IMR-90 (cell line): ENCODE data around the gene WDR1. TPM values are rescaled to one million over a fixed set of nuclear protein-coding genes. Genes with fewer than 3 reads are reported as not detected.

Source experiments
- ATAC-seq: fragments of 200-7000 bp; cut with Tn5 transposase; 2 replicates; pipeline ENCODE4 v1.9.1; 2020; ENCODE audit warnings: low read depth, mild to moderate bottlenecking, moderate library complexity
- BruUV-seq: library from RNA; stranded (reverse); fragments of 400-500 nt; replicated peaks from 2 replicates; lab custom pipeline; 2021; lab: Mats Ljungman, UMichigan
- CTCF ChIA-PET: fragments of 300-600 bp; formaldehyde crosslinking; extraction: SDS; loops from one replicate; lab custom pipeline; 2021; ENCODE audit warnings: antibody characterized with exemption; lab: Yijun Ruan, JAX
- POLR2A ChIA-PET: fragments of 300-600 bp; sonication (Branson Sonifier 250); formaldehyde crosslinking; loops from one replicate; lab custom pipeline; 2022; ENCODE audit warnings: antibody characterized with exemption; ENCODE audit not compliant: unreplicated experiment; lab: Charles Lee
- DNase-seq: peaks from one replicate; pipeline ENCODE4 v3.0.0; 2013
- H2AFZ ChIP-seq: replicated peaks from 2 replicates; pipeline ENCODE3; 2013; ENCODE audit warnings: low read length, mild to moderate bottlenecking; ENCODE audit not compliant: poor library complexity
- H2AK5ac ChIP-seq: 2 replicates; pipeline ENCODE4 v1.6.1; 2013; ENCODE audit warnings: low read depth, low read length, inconsistent platforms
- H2AK9ac ChIP-seq: replicated peaks from 2 replicates; pipeline ENCODE3; 2013; ENCODE audit warnings: mild to moderate bottlenecking, low read depth, low read length, moderate library complexity; ENCODE audit not compliant: poor library complexity
- H2BK120ac ChIP-seq: 2 replicates; pipeline ENCODE4 v1.6.1; 2013; ENCODE audit warnings: low read depth, low read length, inconsistent platforms
- H2BK15ac ChIP-seq: 3 replicates; pipeline ENCODE4 v1.6.1; 2013; ENCODE audit warnings: low read depth, low read length, inconsistent platforms
- H2BK20ac ChIP-seq: 2 replicates; pipeline ENCODE4 v1.6.1; 2013; ENCODE audit warnings: low read depth, mild to moderate bottlenecking, inconsistent platforms, low read length, moderate library complexity
- H2BK5ac ChIP-seq: 2 replicates; pipeline ENCODE4 v1.6.1; 2013; ENCODE audit warnings: mild to moderate bottlenecking, low read depth, low read length, inconsistent platforms; ENCODE audit not compliant: poor library complexity, severe bottlenecking
- H3K14ac ChIP-seq: replicated peaks from 2 replicates; pipeline ENCODE4 v1.6.1; 2013; ENCODE audit warnings: low read depth, low read length, inconsistent platforms
- H3K18ac ChIP-seq: 2 replicates; pipeline ENCODE4 v1.6.1; 2013; ENCODE audit warnings: low read depth, low read length, control low read depth
- H3K23ac ChIP-seq: 2 replicates; pipeline ENCODE4 v1.6.1; 2013; ENCODE audit warnings: low read depth, low read length, inconsistent platforms
- H3K27ac ChIP-seq: 2 replicates; pipeline ENCODE4 v1.5.1; 2013; ENCODE audit warnings: mild to moderate bottlenecking, control low read depth, low read length; ENCODE audit not compliant: insufficient read depth
- H3K27me3 ChIP-seq: 2 replicates; pipeline ENCODE4 v1.6.1; 2013; ENCODE audit warnings: low read length; ENCODE audit not compliant: control insufficient read depth, insufficient read depth
- H3K36me3 ChIP-seq: 2 replicates; pipeline ENCODE4 v1.6.1; 2013; ENCODE audit warnings: low read length, mixed read lengths; ENCODE audit not compliant: control insufficient read depth, insufficient read depth
- H3K4ac ChIP-seq: 2 replicates; pipeline ENCODE4 v1.6.1; 2013; ENCODE audit warnings: low read depth, low read length, inconsistent platforms
- H3K4me1 ChIP-seq: 2 replicates; pipeline ENCODE4 v1.6.1; 2013; ENCODE audit warnings: low read length, mixed read lengths; ENCODE audit not compliant: control insufficient read depth, insufficient read depth
- H3K4me2 ChIP-seq: 2 replicates; pipeline ENCODE4 v1.6.1; 2013; ENCODE audit warnings: low read depth, mild to moderate bottlenecking, control low read depth, low read length, moderate library complexity
- H3K4me3 ChIP-seq: 2 replicates; pipeline ENCODE4 v1.5.1; 2013; ENCODE audit warnings: low read depth, mild to moderate bottlenecking, control low read depth, low read length, moderate library complexity; ENCODE audit not compliant: insufficient read depth
- H3K56ac ChIP-seq: 2 replicates; pipeline ENCODE4 v1.6.1; 2013; ENCODE audit warnings: low read length, inconsistent platforms; ENCODE audit not compliant: insufficient read depth; ENCODE audit errors: extremely low read depth
- H3K79me1 ChIP-seq, 2 experiments: 2 replicates each; pipeline ENCODE4 v1.6.1; 2013; ENCODE audit warnings: low read length in 2 of 2, inconsistent platforms in 1 of 2, low read depth in 1 of 2
- H3K9ac ChIP-seq: 2 replicates; pipeline ENCODE4 v1.6.1; 2013; ENCODE audit warnings: low read depth, low read length, control low read depth
- H3K9me1 ChIP-seq: 2 replicates; pipeline ENCODE4 v1.6.1; 2013; ENCODE audit warnings: low read length, inconsistent platforms; ENCODE audit not compliant: insufficient read depth
- H3K9me3 ChIP-seq: 2 replicates; pipeline ENCODE4 v1.6.1; 2013; ENCODE audit warnings: low read length; ENCODE audit not compliant: control insufficient read depth, insufficient read depth
- H4K20me1 ChIP-seq: 2 replicates; pipeline ENCODE4 v1.6.1; 2013; ENCODE audit warnings: low read length, inconsistent platforms; ENCODE audit not compliant: insufficient read depth
- H4K5ac ChIP-seq: 2 replicates; pipeline ENCODE4 v1.6.1; 2013; ENCODE audit warnings: mild to moderate bottlenecking, low read depth, low read length, control low read depth
- H4K8ac ChIP-seq, 2 experiments: 2 replicates each; pipeline ENCODE4 v1.6.1; 2013; ENCODE audit warnings: low read depth in 2 of 2, low read length in 2 of 2, control low read depth in 1 of 2, inconsistent platforms in 1 of 2
- H4K91ac ChIP-seq: 2 replicates; pipeline ENCODE4 v1.6.1; 2013; ENCODE audit warnings: low read depth, low read length, inconsistent platforms; ENCODE audit not compliant: insufficient read depth
- BHLHE40 ChIP-seq: fragments of 150-350 bp; IDR thresholded peaks from 2 replicates; pipeline ENCODE4 v1.6.1; 2016; ENCODE audit warnings: mild to moderate bottlenecking, low read depth, low read length
- CHD1 ChIP-seq: IDR thresholded peaks from 2 replicates; pipeline ENCODE4 v1.6.1; 2012; ENCODE audit warnings: low read depth, low read length, improper control_type of control experiment
- CTCF ChIP-seq: conservative IDR thresholded peaks from 2 replicates; pipeline ENCODE4 v1.5.1; 2012; ENCODE audit warnings: mild to moderate bottlenecking, low read depth, low read length, improper control_type of control experiment
- ELK1 ChIP-seq: fragments of 150-350 bp; IDR thresholded peaks from 2 replicates; pipeline ENCODE4 v1.6.1; 2016; ENCODE audit warnings: low read depth, mild to moderate bottlenecking, low read length, moderate library complexity, borderline replicate concordance
- FOS ChIP-seq: fragments of 150-350 bp; IDR thresholded peaks from 2 replicates; pipeline ENCODE4 v1.6.1; 2016; ENCODE audit warnings: low read depth, low read length
- MAFK ChIP-seq: IDR thresholded peaks from 2 replicates; pipeline ENCODE4 v1.6.1; 2012; ENCODE audit warnings: low read depth, low read length, improper control_type of control experiment
- MAZ ChIP-seq: IDR thresholded peaks from 2 replicates; pipeline ENCODE4 v1.6.1; 2012; ENCODE audit warnings: low read depth, mild to moderate bottlenecking, low read length, improper control_type of control experiment, moderate library complexity, borderline replicate concordance
- MXI1 ChIP-seq: IDR thresholded peaks from 2 replicates; pipeline ENCODE4 v1.6.1; 2012; ENCODE audit warnings: low read depth, mild to moderate bottlenecking, low read length, moderate library complexity, borderline replicate concordance
- POLR2A ChIP-seq: IDR thresholded peaks from 2 replicates; pipeline ENCODE4 v1.6.1; 2012; ENCODE audit warnings: mild to moderate bottlenecking, low read depth, low read length
- RFX5 ChIP-seq: IDR thresholded peaks from 2 replicates; pipeline ENCODE4 v1.8.0; 2012; ENCODE audit warnings: low read depth, mild to moderate bottlenecking, low read length, moderate library complexity
- WGBS, 2 experiments: methylation state at CpG; one replicate each; pipeline versions ENCODE4 v1.1.5 to v1.1.7; 2013; ENCODE audit warnings: missing lambda C conversion rate in 2 of 2; ENCODE audit not compliant: insufficient read length in 1 of 2; ENCODE audit errors: extremely low coverage in 2 of 2; 5-methylcytosine and 5-hydroxymethylcytosine counted together
- dilution Hi-C: fragments of 300-500 bp; cut with HindIII; formaldehyde crosslinking; loops from one replicate; pipeline ENCODE4 v1.14.3; 2018; ENCODE audit warnings: low sequenced_read_pairs; ENCODE audit not compliant: unreplicated experiment
- in situ Hi-C: fragments of 300-500 bp; cut with MboI; formaldehyde crosslinking; loops from 3 replicates; pipeline ENCODE4 v1.14.3; 2019; ENCODE audit warnings: low sequenced_read_pairs, inconsistent platforms, mixed read lengths
- intact Hi-C: fragments of 100-400 bp; cut with micrococcal nuclease; formaldehyde crosslinking; loops from 2 replicates; pipeline ENCODE4 v1.10.0; 2022
- polyA plus RNA-seq, 3 experiments: library from polyadenylated mRNA; depleted of rRNA; stranded (reverse); fragments of >200 nt; gene quantifications; 2 replicates each; pipeline ENCODE4 v1.2.3, GENCODE V29; 2012; ENCODE audit warnings: low replicate concordance in 1 of 3
- total RNA-seq: library from RNA; depleted of rRNA; stranded (reverse); fragments of >200 nt; gene quantifications from 2 replicates; pipeline ENCODE4 v1.2.3, GENCODE V29; 2012
- TF ChIP-seq, protein P1 (sequence below): fragments of 150-350 bp; IDR thresholded peaks from 2 replicates; pipeline ENCODE4 v1.6.1; 2017; ENCODE audit warnings: mild to moderate bottlenecking, antibody characterized with exemption, low read length, low read depth

Gene WDR1
- total and polyA plus RNA-seq, 2 of the 4 experiments (the other 2 are of a cell fraction): 725 to 992 TPM

- BruUV-seq: no TSS peak
- no peak overlapping the region for H2AFZ ChIP-seq
- no peak overlapping the region for H2BK15ac ChIP-seq
- ChIA-PET POLR2A (interaction anchor here (1.7 kb wide), 1 partner anchor 20 kb away, joined by 5 read pairs; the partner anchor contains the start of gene WDR1), CTCF (no interaction called here)
- peak overlapping the region; percentile 22 for H2AK9ac ChIP-seq
- peaks cover 58% of the 10 kb centered on the region for H3K9me1 ChIP-seq
- no peak for DNase-seq
- 0 out of 2 replicates have a peak overlapping the region, but pooled peaks have one; percentile 8 for H3K23ac ChIP-seq
- no peak overlapping the region; the same call in 1 of the 2 replicates for H3K4me2 ChIP-seq
- H2AK5ac ChIP-seq: peak overlapping the region; percentile 84; the same call in 1 of the 2 replicates
- H2BK5ac ChIP-seq: peak overlapping the region; percentile 87
- no peak overlapping the region for H3K56ac ChIP-seq
- no peak overlapping the region for H3K4me3 ChIP-seq
- no peak overlapping the region for H2BK20ac ChIP-seq
- no peak overlapping the region for H3K9ac ChIP-seq
- H3K79me1 ChIP-seq: peaks cover 19 to 83% of the 10 kb centered on the region in 2 experiments
- 98% methylated on average over 6 of the region's 9 CpGs; no CpG with 5 or more reads in 1 of the 2 experiments for WGBS, 2 experiments
- H4K91ac ChIP-seq: no peak overlapping the region
- peaks cover 64% of the 10 kb centered on the region for H3K4me1 ChIP-seq
- peak overlapping the region; percentile 76; the same call in 1 of the 2 replicates for H2BK120ac ChIP-seq
- peak overlapping the region; percentile 86 for H3K4ac ChIP-seq
- peak overlapping the region; percentile 56 for H3K14ac ChIP-seq
- no peaks in the 10 kb centered on the region for H3K9me3 ChIP-seq
- H3K36me3 ChIP-seq: peaks cover 89% of the 10 kb centered on the region
- in situ Hi-C loops (loop anchor here (25.0 kb wide), 2 partner anchors 90 to 1660 kb away; partner anchors contain the start of genes ACOX3 and TRMT44), intact Hi-C loops (loop anchor here (1.0 to 5.0 kb wide), 2 partner anchors 9 to 50 kb away; no protein-coding TSS in a partner anchor), dilution Hi-C loops (no loop called here)
- H4K5ac ChIP-seq: no peak overlapping the region
- no peak for TF ChIP-seq CTCF
- TF ChIP-seq FOS: no peak
- TF ChIP-seq MXI1: no peak
- no peak for TF ChIP-seq MAFK
- no peak for TF ChIP-seq MAZ
- TF ChIP-seq, protein P1, sequence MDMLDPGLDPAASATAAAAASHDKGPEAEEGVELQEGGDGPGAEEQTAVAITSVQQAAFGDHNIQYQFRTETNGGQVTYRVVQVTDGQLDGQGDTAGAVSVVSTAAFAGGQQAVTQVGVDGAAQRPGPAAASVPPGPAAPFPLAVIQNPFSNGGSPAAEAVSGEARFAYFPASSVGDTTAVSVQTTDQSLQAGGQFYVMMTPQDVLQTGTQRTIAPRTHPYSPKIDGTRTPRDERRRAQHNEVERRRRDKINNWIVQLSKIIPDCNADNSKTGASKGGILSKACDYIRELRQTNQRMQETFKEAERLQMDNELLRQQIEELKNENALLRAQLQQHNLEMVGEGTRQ: no peak
- no peak for TF ChIP-seq BHLHE40
- TF ChIP-seq ELK1: no peak
- no peak for TF ChIP-seq CHD1
- no peak for TF ChIP-seq POLR2A
- TF ChIP-seq RFX5: no peak
- peak overlapping the region in 1 of 2 experiments; percentile 72; a peak in 2 of 4 replicates for H4K8ac ChIP-seq
- no peak overlapping the region; the same call in 1 of the 2 replicates for H3K18ac ChIP-seq
- peak overlapping the region; percentile 77 for H3K27ac ChIP-seq
- no peaks in the 10 kb centered on the region for H3K27me3 ChIP-seq
- H4K20me1 ChIP-seq: peaks cover 100% of the 10 kb centered on the region
- no peak for ATAC-seq
Observed at GRCh38 chr4:10096978-10097335, 19.6 kb downstream of the WDR1 start.
